HG02798 (cell line): ENCODE results near the gene GPR146.

Experiments
- ATAC-seq: cut with Tn5 transposase; IDR thresholded peaks from one replicate; pipeline ENCODE4 v1.9.1; 2021; ENCODE audit warnings: mild to moderate bottlenecking; ENCODE audit not compliant: unreplicated experiment, poor library complexity

GPR146 gene

GRCh38 chr7:1040790-1041189, 3.6 kb upstream of the GPR146 start:
- no peak for ATAC-seq

- ATAC-seq: no peak
Observed at GRCh38 chr7:1041551-1042491, 2.5 kb upstream of the GPR146 start.

GRCh38 chr7:1042492-1042833, 1.9 kb upstream of the GPR146 start:
- no peak for ATAC-seq

- ATAC-seq: no peak
Observed at GRCh38 chr7:1043552-1044188, 676 bp upstream of the GPR146 start.

- ATAC-seq: no peak
Observed at GRCh38 chr7:1045069-1046063, 1.0 kb downstream of the GPR146 start.

GRCh38 chr7:1046722-1047679, 2.7 kb downstream of the GPR146 start:
- ATAC-seq: no peak

- no peak for ATAC-seq
Observed at GRCh38 chr7:1049006-1049741, 4.8 kb downstream of the GPR146 start.

- no peak for ATAC-seq
Observed at GRCh38 chr7:1049801-1050200, 5.5 kb downstream of the GPR146 start.

GRCh38 chr7:1050254-1050906, 6.0 kb downstream of the GPR146 start:
- ATAC-seq: no peak

GRCh38 chr7:1050956-1051690, 6.8 kb downstream of the GPR146 start:
- no peak for ATAC-seq

- ATAC-seq: no peak
Observed at GRCh38 chr7:1052031-1052818, 7.9 kb downstream of the GPR146 start.

GRCh38 chr7:1053002-1053411, 8.7 kb downstream of the GPR146 start:
- no peak for ATAC-seq

GRCh38 chr7:1053816-1054370, 9.5 kb downstream of the GPR146 start:
- no peak for ATAC-seq

GRCh38 chr7:1054438-1054837, 10.1 kb downstream of the GPR146 start:
- ATAC-seq: no peak

GRCh38 chr7:1054861-1055450, 10.6 kb downstream of the GPR146 start:
- ATAC-seq: no peak

- no peak for ATAC-seq
Observed at GRCh38 chr7:1055491-1055955, 11.2 kb downstream of the GPR146 start.
